ENCODE data around the gene BCAP31.

DNA sequence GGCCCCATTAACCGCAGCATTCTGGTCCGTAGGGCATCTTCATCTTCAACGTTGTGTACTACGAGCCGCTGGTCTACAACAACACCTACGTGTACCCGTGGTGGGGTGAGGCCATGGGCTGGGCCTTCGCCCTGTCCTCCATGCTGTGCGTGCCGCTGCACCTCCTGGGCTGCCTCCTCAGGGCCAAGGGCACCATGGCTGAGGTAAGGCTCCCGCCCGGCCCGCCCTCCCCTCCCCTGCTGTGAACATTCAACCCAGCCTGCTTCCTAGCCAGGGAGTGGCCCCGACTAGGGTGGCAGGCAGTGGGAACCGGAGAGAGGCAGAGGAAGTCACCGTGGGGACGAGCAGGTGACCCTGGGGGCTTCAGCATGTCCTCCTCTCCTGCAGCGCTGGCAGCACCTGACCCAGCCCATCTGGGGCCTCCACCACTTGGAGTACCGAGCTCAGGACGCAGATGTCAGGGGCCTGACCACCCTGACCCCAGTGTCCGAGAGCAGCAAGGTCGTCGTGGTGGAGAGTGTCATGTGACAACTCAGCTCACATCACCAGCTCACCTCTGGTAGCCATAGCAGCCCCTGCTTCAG lies 29.4 kb downstream of the BCAP31 start:
- TF ChIP-seq, protein P1, sequence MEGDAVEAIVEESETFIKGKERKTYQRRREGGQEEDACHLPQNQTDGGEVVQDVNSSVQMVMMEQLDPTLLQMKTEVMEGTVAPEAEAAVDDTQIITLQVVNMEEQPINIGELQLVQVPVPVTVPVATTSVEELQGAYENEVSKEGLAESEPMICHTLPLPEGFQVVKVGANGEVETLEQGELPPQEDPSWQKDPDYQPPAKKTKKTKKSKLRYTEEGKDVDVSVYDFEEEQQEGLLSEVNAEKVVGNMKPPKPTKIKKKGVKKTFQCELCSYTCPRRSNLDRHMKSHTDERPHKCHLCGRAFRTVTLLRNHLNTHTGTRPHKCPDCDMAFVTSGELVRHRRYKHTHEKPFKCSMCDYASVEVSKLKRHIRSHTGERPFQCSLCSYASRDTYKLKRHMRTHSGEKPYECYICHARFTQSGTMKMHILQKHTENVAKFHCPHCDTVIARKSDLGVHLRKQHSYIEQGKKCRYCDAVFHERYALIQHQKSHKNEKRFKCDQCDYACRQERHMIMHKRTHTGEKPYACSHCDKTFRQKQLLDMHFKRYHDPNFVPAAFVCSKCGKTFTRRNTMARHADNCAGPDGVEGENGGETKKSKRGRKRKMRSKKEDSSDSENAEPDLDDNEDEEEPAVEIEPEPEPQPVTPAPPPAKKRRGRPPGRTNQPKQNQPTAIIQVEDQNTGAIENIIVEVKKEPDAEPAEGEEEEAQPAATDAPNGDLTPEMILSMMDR (IDR thresholded peaks at IDR 0.05) = no peak
- TF ChIP-seq POLR2AphosphoS5 (IDR thresholded peaks at IDR 0.05) (no peak), POLR2A (IDR thresholded peaks at IDR 0.05) (no peak)
